HepG2 (cell line): Measurements from ENCODE around the gene MSL3B.

Experiments
- ATAC-seq: fragments of 200-7000 bp; cut with Tn5 transposase; 3 replicates; pipeline ENCODE4 v1.9.1; 2020; ENCODE audit warnings: mild to moderate bottlenecking, moderate library complexity
- BruUV-seq: library from RNA; stranded (reverse); fragments of 400-500 nt; replicated peaks from 2 replicates; lab custom pipeline; 2021; lab: Mats Ljungman, UMichigan
- CTCF ChIA-PET: fragments of 300-600 bp; formaldehyde crosslinking; extraction: SDS; loops from one replicate; lab custom pipeline; 2021; ENCODE audit warnings: low total read pairs, inconsistent platforms, low intra/inter-chr PET ratio; lab: Yijun Ruan, JAX
- POLR2A ChIA-PET: fragments of 350-600 bp; sonication (Branson Sonifier 250); formaldehyde crosslinking; loops from one replicate; lab custom pipeline; 2020; ENCODE audit warnings: antibody characterized with exemption, inconsistent platforms; lab: Yijun Ruan, JAX
- DNase-seq: peaks from one replicate; pipeline ENCODE4 v3.0.0-alpha.2; 2015; ENCODE audit warnings: low spot score
- FAIRE-seq: peaks from 3 replicates; lab custom pipeline; 2011; peaks lifted over from hg19 to GRCh38; lab: Jason Lieb, UNC
- H2AFZ ChIP-seq: one replicate; pipeline ENCODE4 v1.6.1; 2011; ENCODE audit warnings: low read length, inconsistent platforms
- H3K27ac ChIP-seq: fragments of 300-600 bp; 3 replicates; pipeline ENCODE4 v1.8.0; 2011; ENCODE audit warnings: mixed run types, mild to moderate bottlenecking, mixed read lengths, low read length, inconsistent platforms; ENCODE audit not compliant: insufficient read depth; ENCODE audit errors: extremely low read length
- H3K27me3 ChIP-seq, 2 experiments: fragments of 200-600 bp in 1 of 2; 2 replicates in 1 of 2; 3 replicates in 1 of 2; pipeline versions ENCODE4 v1.6.0 to v1.8.0; 2011; ENCODE audit warnings: low read length in 2 of 2, mild to moderate bottlenecking in 2 of 2, moderate library complexity in 2 of 2, inconsistent platforms in 1 of 2; ENCODE audit not compliant: insufficient read depth in 2 of 2, control insufficient read depth in 1 of 2
- H3K36me3 ChIP-seq, 2 experiments: fragments of 200-600 bp in 1 of 2; replicated peaks in 1 of 2; 2 replicates in 1 of 2; 3 replicates in 1 of 2; pipeline versions ENCODE4 v1.5.1 to v1.8.0; 2011; ENCODE audit warnings: low read length in 2 of 2, inconsistent platforms in 1 of 2; ENCODE audit not compliant: insufficient read depth in 2 of 2, control insufficient read depth in 1 of 2
- H3K4me1 ChIP-seq: 2 replicates; pipeline ENCODE4 v1.5.1; 2012; ENCODE audit warnings: low read length, inconsistent platforms; ENCODE audit not compliant: insufficient read depth
- H3K4me2 ChIP-seq: 2 replicates; pipeline ENCODE4 v1.6.0; 2011; ENCODE audit warnings: low read depth, low read length, inconsistent platforms
- H3K4me3 ChIP-seq, 3 experiments: fragments of 200-600 bp in 1 of 3; sonication (generic), shearing (Covaris generic) in 1 of 3; replicated peaks in 1 of 3; 2 replicates each; pipeline ENCODE4 v1.5.1; 2011 to 2016; ENCODE audit warnings: low read length in 3 of 3, inconsistent platforms in 2 of 3, low read depth in 2 of 3, mild to moderate bottlenecking in 2 of 3, control low read depth in 1 of 3, mixed read lengths in 1 of 3; ENCODE audit not compliant: insufficient read depth in 1 of 3
- H3K79me2 ChIP-seq: one replicate; pipeline ENCODE4 v1.6.1; 2011; ENCODE audit warnings: low read length, inconsistent platforms; ENCODE audit not compliant: insufficient read depth
- H3K9ac ChIP-seq: 2 replicates; pipeline ENCODE4 v1.6.0; 2011; ENCODE audit warnings: mild to moderate bottlenecking, low read depth, low read length, inconsistent platforms; ENCODE audit not compliant: insufficient read depth
- H3K9me3 ChIP-seq: 2 replicates; pipeline ENCODE4 v1.5.1; 2012; ENCODE audit warnings: mild to moderate bottlenecking, low read length
- H4K20me1 ChIP-seq: 2 replicates; pipeline ENCODE4 v1.6.0; 2011; ENCODE audit warnings: inconsistent platforms, mild to moderate bottlenecking, low read length, moderate library complexity; ENCODE audit not compliant: insufficient read depth
- AKAP8 ChIP-seq: sonication (generic); formaldehyde crosslinking; IDR thresholded peaks from 2 replicates; pipeline ENCODE4 v1.5.1; 2020; ENCODE audit warnings: mild to moderate bottlenecking, missing genetic modification reagents
- ERF ChIP-seq: IDR thresholded peaks from 2 replicates; pipeline ENCODE4 v1.6.1; 2018; ENCODE audit warnings: missing biosample characterization, missing genetic modification reagents
- IRF2 ChIP-seq: IDR thresholded peaks from 2 replicates; pipeline ENCODE4 v1.6.1; 2018; ENCODE audit warnings: missing genetic modification reagents, missing compliant biosample characterization
- MEF2D ChIP-seq: sonication (generic); formaldehyde crosslinking; IDR thresholded peaks from 2 replicates; pipeline ENCODE4 v1.5.1; 2020; ENCODE audit warnings: mild to moderate bottlenecking, missing genetic modification reagents
- RNF2 ChIP-seq: fragments of 450-650 bp; conservative IDR thresholded peaks from 2 replicates; pipeline ENCODE4 v1.6.1; 2016; ENCODE audit warnings: low read depth
- STAT5B ChIP-seq: sonication (generic); formaldehyde crosslinking; IDR thresholded peaks from 2 replicates; pipeline ENCODE4 v1.4.0; 2020; ENCODE audit warnings: missing genetic modification reagents
- ZNF337 ChIP-seq: sonication (generic); formaldehyde crosslinking; IDR thresholded peaks from 2 replicates; pipeline ENCODE4 v1.5.1; 2020; ENCODE audit warnings: missing genetic modification reagents, low read depth, mild to moderate bottlenecking, borderline replicate concordance
- WGBS: methylation state at CpG from one replicate; pipeline ENCODE4 v1.1.6; 2017; ENCODE audit warnings: low lambda C conversion rate; 5-methylcytosine and 5-hydroxymethylcytosine counted together
- in situ Hi-C: cut with HindIII; loops from 2 replicates; pipeline ENCODE4 v1.10.0; 2017; ENCODE audit warnings: low pct_unique_long_range_greater_than_20kb; ENCODE audit not compliant: extremely low pct_ligation_motif_present
- intact Hi-C: fragments of 100-400 bp; cut with micrococcal nuclease; formaldehyde crosslinking; loops from one replicate; pipeline ENCODE4 v1.10.0; 2022; ENCODE audit not compliant: unreplicated experiment
- TF ChIP-seq, protein P1 (sequence below): sonication (generic); formaldehyde crosslinking; IDR thresholded peaks from 2 replicates; pipeline ENCODE4 v1.4.0; 2020; ENCODE audit warnings: missing genetic modification reagents, borderline replicate concordance

Gene MSL3B

DNA sequence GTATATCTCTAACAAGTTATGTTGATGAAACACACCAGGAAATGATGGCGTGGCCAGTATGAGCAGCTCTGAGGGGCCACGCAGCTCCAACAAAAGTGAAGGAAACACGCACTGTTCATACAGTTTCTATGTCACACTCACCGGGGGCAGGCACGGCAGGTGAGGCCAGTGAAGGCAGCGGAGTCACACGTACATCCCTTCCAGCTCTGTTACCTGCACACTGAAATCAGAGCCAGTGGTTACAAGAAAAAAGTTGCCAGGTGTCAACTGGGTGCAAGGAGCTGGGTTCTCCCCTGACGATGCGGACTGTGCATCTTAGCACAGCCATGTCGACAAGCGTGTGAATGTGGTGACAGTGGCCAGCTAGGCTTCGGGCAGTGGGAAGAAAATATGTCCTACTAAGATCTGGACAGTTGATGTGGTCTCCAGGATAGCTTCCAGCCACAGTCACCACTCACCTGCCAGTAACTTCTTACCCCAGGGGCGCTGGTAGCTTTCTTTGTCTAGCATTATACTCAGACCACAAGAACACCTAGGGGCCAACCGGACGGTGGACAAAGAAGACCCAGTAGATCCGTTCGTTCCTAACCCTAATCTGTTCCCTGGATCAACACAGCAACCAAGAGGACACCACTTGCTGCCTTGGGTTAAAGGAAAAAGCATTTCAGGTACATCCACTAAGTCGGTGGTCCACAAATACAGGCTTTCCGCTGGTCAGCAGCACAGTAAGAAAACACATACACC, 23.9 kb downstream of the MSL3B start:
- Histone ChIP-seq H3K27me3 (no peaks in the 10 kb centered on the region), H2AFZ (no peak overlapping the region), H3K27ac (no peak overlapping the region), H3K36me3 (peaks cover 69 to 98% of the 10 kb centered on the region in 2 experiments), H3K4me3 (no peak overlapping the region), H3K4me1 (peaks cover 13% of the 10 kb centered on the region; the same call in 1 of the 2 replicates), H3K9me3 (no peaks in the 10 kb centered on the region), H3K4me2 (no peak overlapping the region), H3K79me2 (peaks cover 22% of the 10 kb centered on the region), H3K9ac (no peak overlapping the region), H4K20me1 (peaks cover 7% of the 10 kb centered on the region; the same call in 1 of the 2 replicates)
- no peak for DNase-seq
- ChIA-PET POLR2A (no interaction called here), CTCF (no interaction called here)
- in situ Hi-C loops = loop anchor here (25.0 kb wide), 1 partner anchor 532 kb away; the partner anchor contains the start of gene SAG
- intact Hi-C loops = no loop called here
- no TSS peak for BruUV-seq
- 94% methylated on average over 19 of the region's 19 CpGs for WGBS
- TF ChIP-seq MEF2D (CRISPR knock-in tag) = no peak
- no peak for TF ChIP-seq RNF2
- no peak for TF ChIP-seq IRF2 (CRISPR knock-in tag)
- no peak for TF ChIP-seq AKAP8 (CRISPR knock-in tag)
- TF ChIP-seq, protein P1, sequence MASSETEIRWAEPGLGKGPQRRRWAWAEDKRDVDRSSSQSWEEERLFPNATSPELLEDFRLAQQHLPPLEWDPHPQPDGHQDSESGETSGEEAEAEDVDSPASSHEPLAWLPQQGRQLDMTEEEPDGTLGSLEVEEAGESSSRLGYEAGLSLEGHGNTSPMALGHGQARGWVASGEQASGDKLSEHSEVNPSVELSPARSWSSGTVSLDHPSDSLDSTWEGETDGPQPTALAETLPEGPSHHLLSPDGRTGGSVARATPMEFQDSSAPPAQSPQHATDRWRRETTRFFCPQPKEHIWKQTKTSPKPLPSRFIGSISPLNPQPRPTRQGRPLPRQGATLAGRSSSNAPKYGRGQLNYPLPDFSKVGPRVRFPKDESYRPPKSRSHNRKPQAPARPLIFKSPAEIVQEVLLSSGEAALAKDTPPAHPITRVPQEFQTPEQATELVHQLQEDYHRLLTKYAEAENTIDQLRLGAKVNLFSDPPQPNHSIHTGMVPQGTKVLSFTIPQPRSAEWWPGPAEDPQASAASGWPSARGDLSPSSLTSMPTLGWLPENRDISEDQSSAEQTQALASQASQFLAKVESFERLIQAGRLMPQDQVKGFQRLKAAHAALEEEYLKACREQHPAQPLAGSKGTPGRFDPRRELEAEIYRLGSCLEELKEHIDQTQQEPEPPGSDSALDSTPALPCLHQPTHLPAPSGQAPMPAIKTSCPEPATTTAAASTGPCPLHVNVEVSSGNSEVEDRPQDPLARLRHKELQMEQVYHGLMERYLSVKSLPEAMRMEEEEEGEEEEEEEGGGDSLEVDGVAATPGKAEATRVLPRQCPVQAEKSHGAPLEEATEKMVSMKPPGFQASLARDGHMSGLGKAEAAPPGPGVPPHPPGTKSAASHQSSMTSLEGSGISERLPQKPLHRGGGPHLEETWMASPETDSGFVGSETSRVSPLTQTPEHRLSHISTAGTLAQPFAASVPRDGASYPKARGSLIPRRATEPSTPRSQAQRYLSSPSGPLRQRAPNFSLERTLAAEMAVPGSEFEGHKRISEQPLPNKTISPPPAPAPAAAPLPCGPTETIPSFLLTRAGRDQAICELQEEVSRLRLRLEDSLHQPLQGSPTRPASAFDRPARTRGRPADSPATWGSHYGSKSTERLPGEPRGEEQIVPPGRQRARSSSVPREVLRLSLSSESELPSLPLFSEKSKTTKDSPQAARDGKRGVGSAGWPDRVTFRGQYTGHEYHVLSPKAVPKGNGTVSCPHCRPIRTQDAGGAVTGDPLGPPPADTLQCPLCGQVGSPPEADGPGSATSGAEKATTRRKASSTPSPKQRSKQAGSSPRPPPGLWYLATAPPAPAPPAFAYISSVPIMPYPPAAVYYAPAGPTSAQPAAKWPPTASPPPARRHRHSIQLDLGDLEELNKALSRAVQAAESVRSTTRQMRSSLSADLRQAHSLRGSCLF = no peak
- no peak for TF ChIP-seq ERF (CRISPR knock-in tag)
- TF ChIP-seq STAT5B (CRISPR knock-in tag) = no peak
- no peak for TF ChIP-seq ZNF337 (CRISPR knock-in tag)
- no peak for ATAC-seq
- FAIRE-seq = no peak
